ENCODE data around the gene FILIP1.

FILIP1 gene

GRCh38 chr6:75481936-75482593 lies 11.5 kb downstream of the FILIP1 start:
- Histone ChIP-seq H3K27ac (ENCODE audit: low read length) (no peak overlapping the region), H2AFZ (ENCODE audit: low read depth, low read length) (no peak overlapping the region), H3K9me3 (ENCODE audit: insufficient read depth, low read length, severe bottlenecking) (no peaks in the 10 kb centered on the region), H3K4me3 (ENCODE audit: low read depth in 1 of 2, low read length in 2 of 2) (no peak overlapping the region), H3K4me1 (ENCODE audit: insufficient read depth, low read length) (no peaks in the 10 kb centered on the region), H3K9ac (ENCODE audit: low read depth, low read length) (no peak overlapping the region), H4K20me1 (ENCODE audit: insufficient read depth, low read length) (no peaks in the 10 kb centered on the region), H3K27me3 (ENCODE audit: insufficient read depth, low read length, poor library complexity) (no peaks in the 10 kb centered on the region), H3K36me3 (ENCODE audit: insufficient read depth, low read length) (no peaks in the 10 kb centered on the region), H3K79me2 (ENCODE audit: insufficient read depth, low read length) (no peaks in the 10 kb centered on the region), H3K4me2 (ENCODE audit: insufficient read depth, low read length) (no peak overlapping the region)
- TF ChIP-seq CTCF (IDR thresholded peaks at IDR 0.05; ENCODE audit: borderline replicate concordance, extremely low read depth, low read length, poor library complexity, severe bottlenecking) (no peak), EZH2 (IDR thresholded peaks at IDR 0.05; ENCODE audit: borderline replicate concordance, low read depth, low read length, severe bottlenecking) (no peak)
- DNase-seq (no peak), ATAC-seq (ENCODE audit: insufficient read depth, low read depth) (no peak)

- Histone ChIP-seq H3K4me3 (ENCODE audit: low read depth in 1 of 2, low read length in 2 of 2) (no peak overlapping the region), H3K4me1 (ENCODE audit: insufficient read depth, low read length) (no peaks in the 10 kb centered on the region), H3K9ac (ENCODE audit: low read depth, low read length) (no peak overlapping the region), H3K79me2 (ENCODE audit: insufficient read depth, low read length) (no peaks in the 10 kb centered on the region), H3K9me3 (ENCODE audit: insufficient read depth, low read length, severe bottlenecking) (no peaks in the 10 kb centered on the region), H2AFZ (ENCODE audit: low read depth, low read length) (no peak overlapping the region), H3K4me2 (ENCODE audit: insufficient read depth, low read length) (no peak overlapping the region), H3K27ac (ENCODE audit: low read length) (no peak overlapping the region), H4K20me1 (ENCODE audit: insufficient read depth, low read length) (no peaks in the 10 kb centered on the region), H3K27me3 (ENCODE audit: insufficient read depth, low read length, poor library complexity) (no peaks in the 10 kb centered on the region), H3K36me3 (ENCODE audit: insufficient read depth, low read length) (no peaks in the 10 kb centered on the region)
- TF ChIP-seq EZH2 (IDR thresholded peaks at IDR 0.05; ENCODE audit: borderline replicate concordance, low read depth, low read length, severe bottlenecking): no peak
- no peak for TF ChIP-seq CTCF (IDR thresholded peaks at IDR 0.05; ENCODE audit: borderline replicate concordance, extremely low read depth, low read length, poor library complexity, severe bottlenecking)
- DNase-seq (no peak), ATAC-seq (ENCODE audit: insufficient read depth, low read depth) (no peak)
Observed at GRCh38 chr6:75481394-75481793, 12.2 kb downstream of the FILIP1 start.

- no peaks in the 10 kb centered on the region for H3K9me3 ChIP-seq (ENCODE audit: insufficient read depth, low read length, severe bottlenecking)
- ATAC-seq (ENCODE audit: insufficient read depth, low read depth): no peak
- H3K79me2 ChIP-seq (ENCODE audit: insufficient read depth, low read length): no peaks in the 10 kb centered on the region
- no peak for TF ChIP-seq EZH2 (IDR thresholded peaks at IDR 0.05; ENCODE audit: borderline replicate concordance, low read depth, low read length, severe bottlenecking)
- TF ChIP-seq CTCF (IDR thresholded peaks at IDR 0.05; ENCODE audit: borderline replicate concordance, extremely low read depth, low read length, poor library complexity, severe bottlenecking): no peak
- H2AFZ ChIP-seq (ENCODE audit: low read depth, low read length): no peak overlapping the region
- no peak overlapping the region for H3K4me3 ChIP-seq (ENCODE audit: low read depth in 1 of 2, low read length in 2 of 2)
- H3K27ac ChIP-seq (ENCODE audit: low read length): no peak overlapping the region
- H3K36me3 ChIP-seq (ENCODE audit: insufficient read depth, low read length): no peaks in the 10 kb centered on the region
- DNase-seq: no peak
- no peaks in the 10 kb centered on the region for H3K4me1 ChIP-seq (ENCODE audit: insufficient read depth, low read length)
- H4K20me1 ChIP-seq (ENCODE audit: insufficient read depth, low read length): no peaks in the 10 kb centered on the region
- H3K9ac ChIP-seq (ENCODE audit: low read depth, low read length): no peak overlapping the region
- no peak overlapping the region for H3K4me2 ChIP-seq (ENCODE audit: insufficient read depth, low read length)
- H3K27me3 ChIP-seq (ENCODE audit: insufficient read depth, low read length, poor library complexity): no peaks in the 10 kb centered on the region
Observed at GRCh38 chr6:75480425-75480824, 13.2 kb downstream of the FILIP1 start.

Data from DND-41 (cell line).